MM.1S (cell line): ENCODE results near the gene CDK5RAP2.

Source experiments
- CTCF ChIP-seq: fragments of 300-600 bp; sonication (generic); IDR thresholded peaks from 2 replicates; pipeline ENCODE4 v1.5.1; 2016; ENCODE audit warnings: antibody characterized with exemption, low read length, mixed read lengths
- EZH2 ChIP-seq: fragments of 300-600 bp; sonication (generic); optimal IDR thresholded peaks from 2 replicates; pipeline ENCODE3; 2017; ENCODE audit warnings: low read depth, mild to moderate bottlenecking, antibody characterized with exemption, low read length, mixed read lengths

- TF ChIP-seq CTCF (no peak), EZH2 (no peak)
These were observed 47.1 kb downstream of the CDK5RAP2 start for GRCh38 chr9:120532891-120533290.
